Measurements from ENCODE around the gene PRDM2. TPM values are rescaled to one million over a fixed set of nuclear protein-coding genes. Genes with fewer than 3 reads are reported as not detected.

Gene PRDM2
- total and polyA plus RNA-seq, 4 donors: 16.1 to 52.0 (median 28.5) TPM

DNA sequence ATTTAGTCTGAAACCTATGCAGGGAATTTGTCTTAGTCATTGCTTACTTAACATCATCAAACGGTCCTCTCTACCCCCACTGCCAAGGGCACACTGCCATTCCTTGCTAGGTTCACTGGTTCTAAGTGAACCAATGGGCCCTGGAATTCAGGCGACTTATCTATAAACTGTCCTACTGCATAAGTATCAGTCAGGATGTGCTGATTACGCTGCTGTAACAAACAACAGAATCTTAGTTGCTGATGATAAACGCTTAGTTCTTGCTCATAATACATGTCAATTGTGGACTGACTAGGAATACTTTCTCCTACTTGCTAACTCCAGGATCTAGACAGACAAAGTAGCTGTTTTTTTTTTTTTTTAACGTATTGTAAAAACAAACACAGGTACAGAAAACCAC is 136.1 kb downstream of the PRDM2 start:
- no peak for ATAC-seq (ENCODE audit: insufficient read depth, low FRiP score)
- WGBS, 2 donors: 70 to 85% methylated on average over 5 of the region's 5 CpGs

DNA sequence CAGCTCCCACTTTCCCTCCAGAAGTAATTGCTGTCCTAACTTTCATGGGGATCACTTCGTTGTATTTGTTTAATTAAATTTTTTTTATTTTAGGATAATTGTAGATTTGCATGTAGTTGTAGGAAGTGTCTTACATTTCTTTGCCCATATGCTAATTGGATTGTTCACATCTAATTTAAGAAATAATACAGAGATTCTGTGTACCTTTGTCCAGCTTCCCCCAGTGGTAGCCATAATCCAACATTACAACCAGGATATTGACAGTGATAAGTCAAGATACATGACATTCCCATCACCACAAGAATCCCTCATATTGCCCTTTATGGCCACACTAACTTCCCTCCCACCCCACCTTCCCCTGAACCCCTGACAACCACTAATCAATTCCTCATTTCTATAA is 136.6 kb downstream of the PRDM2 start:
- H3K27ac ChIP-seq (ENCODE audit: low read depth in 1 of 2, low read length in 1 of 2): no peak overlapping the region
- TF ChIP-seq, protein P1, sequence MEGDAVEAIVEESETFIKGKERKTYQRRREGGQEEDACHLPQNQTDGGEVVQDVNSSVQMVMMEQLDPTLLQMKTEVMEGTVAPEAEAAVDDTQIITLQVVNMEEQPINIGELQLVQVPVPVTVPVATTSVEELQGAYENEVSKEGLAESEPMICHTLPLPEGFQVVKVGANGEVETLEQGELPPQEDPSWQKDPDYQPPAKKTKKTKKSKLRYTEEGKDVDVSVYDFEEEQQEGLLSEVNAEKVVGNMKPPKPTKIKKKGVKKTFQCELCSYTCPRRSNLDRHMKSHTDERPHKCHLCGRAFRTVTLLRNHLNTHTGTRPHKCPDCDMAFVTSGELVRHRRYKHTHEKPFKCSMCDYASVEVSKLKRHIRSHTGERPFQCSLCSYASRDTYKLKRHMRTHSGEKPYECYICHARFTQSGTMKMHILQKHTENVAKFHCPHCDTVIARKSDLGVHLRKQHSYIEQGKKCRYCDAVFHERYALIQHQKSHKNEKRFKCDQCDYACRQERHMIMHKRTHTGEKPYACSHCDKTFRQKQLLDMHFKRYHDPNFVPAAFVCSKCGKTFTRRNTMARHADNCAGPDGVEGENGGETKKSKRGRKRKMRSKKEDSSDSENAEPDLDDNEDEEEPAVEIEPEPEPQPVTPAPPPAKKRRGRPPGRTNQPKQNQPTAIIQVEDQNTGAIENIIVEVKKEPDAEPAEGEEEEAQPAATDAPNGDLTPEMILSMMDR (IDR thresholded peaks at IDR 0.05; ENCODE audit: control extremely low read depth, extremely low read depth): no peak
- no peak overlapping the region for H3K9ac ChIP-seq (ENCODE audit: insufficient read depth in 1 of 2, low read length in 2 of 2)
- no peaks in the 10 kb centered on the region for H3K27me3 ChIP-seq (ENCODE audit: control insufficient read depth in 3 of 3, insufficient read depth in 3 of 3, low read length in 2 of 3)
- WGBS, 2 donors: 77 to 91% methylated on average over 1 of the region's 1 CpG
- H3K4me1 ChIP-seq (ENCODE audit: control insufficient read depth in 5 of 5, insufficient read depth in 5 of 5, low read length in 5 of 5): no peaks in the 10 kb centered on the region
- H3K4me3 ChIP-seq: no peak overlapping the region
- peaks cover 0 to 2% (median 0%) of the 10 kb centered on the region in 4 donors for H3K9me3 ChIP-seq (ENCODE audit: control insufficient read depth in 4 of 4, insufficient read depth in 3 of 4, low read length in 3 of 4)
- no peak for DNase-seq
- no peak for ATAC-seq (ENCODE audit: insufficient read depth, low FRiP score)
- H3K36me3 ChIP-seq (ENCODE audit: control insufficient read depth in 4 of 4, insufficient read depth in 4 of 4, low read length in 4 of 4): no peaks in the 10 kb centered on the region

More for the DNA sequence above, 136.1 kb downstream of the PRDM2 start:
- Histone ChIP-seq H3K9ac (ENCODE audit: insufficient read depth in 1 of 2, low read length in 2 of 2) (no peak overlapping the region), H3K27ac (ENCODE audit: low read depth in 1 of 2, low read length in 1 of 2) (no peak overlapping the region), H3K4me1 (ENCODE audit: control insufficient read depth in 5 of 5, insufficient read depth in 5 of 5, low read length in 5 of 5) (peaks cover 0 to 1% (median under 1%) of the 10 kb centered on the region in 5 donors), H3K4me3 (no peak overlapping the region), H3K36me3 (ENCODE audit: control insufficient read depth in 4 of 4, insufficient read depth in 4 of 4, low read length in 4 of 4) (no peaks in the 10 kb centered on the region), H3K9me3 (ENCODE audit: control insufficient read depth in 4 of 4, insufficient read depth in 3 of 4, low read length in 3 of 4) (peaks cover 0 to 2% (median 0%) of the 10 kb centered on the region in 4 donors), H3K27me3 (ENCODE audit: control insufficient read depth in 3 of 3, insufficient read depth in 3 of 3, low read length in 2 of 3) (no peaks in the 10 kb centered on the region)
- DNase-seq: no peak
- TF ChIP-seq, protein P1 (IDR thresholded peaks at IDR 0.05; ENCODE audit: control extremely low read depth, extremely low read depth): no peak

DNA sequence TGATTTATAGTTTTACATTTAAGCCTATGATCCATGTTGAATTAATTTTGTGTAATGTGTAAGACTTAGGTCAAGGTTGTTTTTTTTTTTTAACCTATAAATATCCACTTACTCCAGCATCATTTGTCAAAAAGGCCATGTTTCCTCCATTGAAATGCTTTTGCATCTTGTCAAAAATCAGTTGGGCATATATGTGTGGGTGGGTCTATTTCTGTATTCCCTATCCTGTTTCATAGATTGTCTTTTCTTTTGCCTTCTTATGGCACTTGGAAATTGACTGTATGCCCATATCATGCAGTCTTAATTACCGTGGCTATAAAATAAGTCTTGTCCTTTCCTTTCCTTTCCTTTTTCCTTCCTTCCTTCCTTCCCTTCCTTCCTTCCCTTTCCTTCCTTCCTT is 138.2 kb downstream of the PRDM2 start:
- no peak overlapping the region for H3K27ac ChIP-seq (ENCODE audit: low read depth in 1 of 2, low read length in 1 of 2)
- ATAC-seq (ENCODE audit: insufficient read depth, low FRiP score): no peak
- H3K4me3 ChIP-seq: no peak overlapping the region
- H3K36me3 ChIP-seq (ENCODE audit: control insufficient read depth in 4 of 4, insufficient read depth in 4 of 4, low read length in 4 of 4): no peaks in the 10 kb centered on the region
- TF ChIP-seq, protein P1 (IDR thresholded peaks at IDR 0.05; ENCODE audit: control extremely low read depth, extremely low read depth): no peak
- peaks cover 0 to 2% (median 0%) of the 10 kb centered on the region in 4 donors for H3K9me3 ChIP-seq (ENCODE audit: control insufficient read depth in 4 of 4, insufficient read depth in 3 of 4, low read length in 3 of 4)
- H3K4me1 ChIP-seq (ENCODE audit: control insufficient read depth in 5 of 5, insufficient read depth in 5 of 5, low read length in 5 of 5): no peaks in the 10 kb centered on the region
- no peak overlapping the region for H3K9ac ChIP-seq (ENCODE audit: insufficient read depth in 1 of 2, low read length in 2 of 2)
- no peaks in the 10 kb centered on the region for H3K27me3 ChIP-seq (ENCODE audit: control insufficient read depth in 3 of 3, insufficient read depth in 3 of 3, low read length in 2 of 3)
- no peak for DNase-seq
- 80 to 92% methylated on average over 1 of the region's 1 CpG for WGBS, 2 donors

DNA sequence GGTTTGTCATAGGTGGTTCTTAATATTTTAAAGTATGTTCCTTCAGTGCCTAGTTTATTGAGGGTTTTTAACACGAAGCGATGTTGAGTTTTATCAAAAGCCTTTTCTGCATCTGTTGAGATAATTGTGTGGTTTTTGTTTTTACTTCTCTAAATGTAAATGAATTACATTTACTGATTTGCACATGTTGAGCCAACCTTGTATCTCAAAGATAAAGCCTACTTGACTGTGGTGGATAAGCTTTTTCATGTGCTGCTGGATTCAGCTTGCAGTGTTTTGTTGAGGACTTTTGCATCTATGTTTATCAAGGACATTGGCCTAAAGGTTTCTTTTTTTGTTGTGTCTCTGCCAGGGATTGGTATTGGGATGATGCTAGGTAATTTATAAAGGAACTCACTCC is 142.5 kb downstream of the PRDM2 start:
- DNase-seq: no peak
- H3K4me3 ChIP-seq: no peak overlapping the region
- no peak overlapping the region for H3K27ac ChIP-seq (ENCODE audit: low read depth in 1 of 2, low read length in 1 of 2)
- no peaks in the 10 kb centered on the region for H3K9me3 ChIP-seq (ENCODE audit: control insufficient read depth in 4 of 4, insufficient read depth in 3 of 4, low read length in 3 of 4)
- ATAC-seq (ENCODE audit: insufficient read depth, low FRiP score): no peak
- H3K4me1 ChIP-seq (ENCODE audit: control insufficient read depth in 5 of 5, insufficient read depth in 5 of 5, low read length in 5 of 5): no peaks in the 10 kb centered on the region
- TF ChIP-seq, protein P1 (IDR thresholded peaks at IDR 0.05; ENCODE audit: control extremely low read depth, extremely low read depth): no peak
- no peak overlapping the region for H3K9ac ChIP-seq (ENCODE audit: insufficient read depth in 1 of 2, low read length in 2 of 2)
- WGBS, 2 donors: 89 to 92% methylated on average over 2 of the region's 2 CpGs
- H3K27me3 ChIP-seq (ENCODE audit: control insufficient read depth in 3 of 3, insufficient read depth in 3 of 3, low read length in 2 of 3): peaks cover 0 to 4% (median 0%) of the 10 kb centered on the region in 3 donors
- no peaks in the 10 kb centered on the region for H3K36me3 ChIP-seq (ENCODE audit: control insufficient read depth in 4 of 4, insufficient read depth in 4 of 4, low read length in 4 of 4)
